GM19025 (cell line): Measurements from ENCODE around the gene TSPOAP1.
A peak's percentile ranks its signal among the peaks of the same experiment; 100 is the strongest.

Experiments used
- ATAC-seq: cut with Tn5 transposase; IDR thresholded peaks from one replicate; pipeline ENCODE4 v1.9.1; 2021; ENCODE audit warnings: mild to moderate bottlenecking, low read depth, moderate library complexity; ENCODE audit not compliant: unreplicated experiment

The TSPOAP1 gene

GRCh38 chr17:58328195-58329034 lies at the start of gene TSPOAP1:
TSS of gene TSPOAP1 (minus strand) at chr17:58328795. CDS start at chr17:58327920, 875 bp downstream.
- peak; percentile 15 for ATAC-seq

- ATAC-seq: no peak
Observed at GRCh38 chr17:58377661-58378060, 49.1 kb upstream of the TSPOAP1 start.

- ATAC-seq: no peak
Observed at GRCh38 chr17:58377093-58377601, 48.6 kb upstream of the TSPOAP1 start.

- ATAC-seq: no peak
Observed at GRCh38 chr17:58376472-58377000, 47.9 kb upstream of the TSPOAP1 start.

GRCh38 chr17:58375811-58376210 lies 47.2 kb upstream of the TSPOAP1 start:
- ATAC-seq: no peak

- no peak for ATAC-seq
Observed at GRCh38 chr17:58375256-58375655, 46.7 kb upstream of the TSPOAP1 start.

- ATAC-seq: no peak
Observed at GRCh38 chr17:58373923-58374322, 45.3 kb upstream of the TSPOAP1 start.

GRCh38 chr17:58373003-58373402 lies 44.4 kb upstream of the TSPOAP1 start:
- ATAC-seq: no peak

GRCh38 chr17:58371300-58371950 lies 42.8 kb upstream of the TSPOAP1 start:
- no peak for ATAC-seq

- ATAC-seq: no peak
Observed at GRCh38 chr17:58370716-58371115, 42.1 kb upstream of the TSPOAP1 start.

GRCh38 chr17:58370309-58370708 lies 41.7 kb upstream of the TSPOAP1 start:
- no peak for ATAC-seq

- ATAC-seq: no peak
Observed at GRCh38 chr17:58369214-58370031, 40.8 kb upstream of the TSPOAP1 start.

- ATAC-seq: no peak
Observed at GRCh38 chr17:58368860-58369213, 40.2 kb upstream of the TSPOAP1 start.

GRCh38 chr17:58367461-58367860 lies 38.9 kb upstream of the TSPOAP1 start:
- no peak for ATAC-seq

GRCh38 chr17:58365980-58366595 lies 37.5 kb upstream of the TSPOAP1 start:
- no peak for ATAC-seq

GRCh38 chr17:58365185-58365979 lies 36.8 kb upstream of the TSPOAP1 start:
- ATAC-seq: no peak

GRCh38 chr17:58364270-58364942 lies 35.8 kb upstream of the TSPOAP1 start:
- no peak for ATAC-seq

GRCh38 chr17:58363457-58364185 lies 35.0 kb upstream of the TSPOAP1 start:
- no peak for ATAC-seq
